ENCODE measurements around the gene GMPPA. TPM values are rescaled to one million over a fixed set of nuclear protein-coding genes. Genes with fewer than 3 reads are reported as not detected.

GMPPA gene
- total and polyA plus RNA-seq, 9 of the 15 experiments (the other 6 are each of a cell fraction or from before 2014, with no cell fraction given) = 7.0 to 101 (median 66.7) TPM

DNA sequence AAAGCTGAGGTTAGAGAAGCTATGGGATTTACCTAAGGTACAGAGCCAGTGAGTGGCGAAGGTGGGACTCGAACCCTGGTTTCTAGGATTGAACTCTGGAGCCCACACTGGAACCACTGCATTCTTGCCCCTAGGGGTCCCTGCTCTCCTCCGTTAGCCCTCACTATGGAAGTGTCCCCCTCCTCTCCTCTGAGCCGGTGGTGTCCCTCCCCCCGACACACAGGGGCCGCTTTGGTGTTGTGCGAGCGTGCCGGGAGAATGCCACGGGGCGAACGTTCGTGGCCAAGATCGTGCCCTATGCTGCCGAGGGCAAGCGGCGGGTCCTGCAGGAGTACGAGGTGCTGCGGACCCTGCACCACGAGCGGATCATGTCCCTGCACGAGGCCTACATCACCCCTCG is 8.5 kb upstream of the GMPPA start:
- intact Hi-C loops (cut with micrococcal nuclease) (no loop called here), in situ Hi-C loops (cut with MboI) (loop anchor here (5.0 kb wide), 1 partner anchor 37 kb away; no protein-coding TSS in a partner anchor)
- no TSS peak for BruUV-seq (replicated peaks)
- Histone ChIP-seq H3K27me3 (ENCODE audit: control insufficient read depth in 2 of 2, insufficient read depth in 2 of 2, low read length in 2 of 2) (no peaks in the 10 kb centered on the region), H3K4me2 (ENCODE audit: insufficient read depth, low read length) (no peak overlapping the region), H3K36me3 (ENCODE audit: control insufficient read depth, insufficient read depth, low read length) (no peaks in the 10 kb centered on the region), H3K9me3 (replicated peaks; ENCODE audit: control insufficient read depth, insufficient read depth, low read depth, low read length) (no peaks in the 10 kb centered on the region), H4K20me1 (replicated peaks; ENCODE audit: control insufficient read depth, insufficient read depth, low read length) (no peaks in the 10 kb centered on the region), H3K4me3 (no peak overlapping the region), H2AFZ (ENCODE audit: low read depth, low read length) (no peak overlapping the region), H3K27ac (ENCODE audit: extremely low read depth, low read depth, low read length) (no peak overlapping the region), H3K79me2 (ENCODE audit: control insufficient read depth, insufficient read depth, low read length) (0 out of 3 replicates have a peak, but pooled peaks cover under 1% of the 10 kb centered on the region), H3K9me1 (ENCODE audit: control insufficient read depth, insufficient read depth, low read length) (no peaks in the 10 kb centered on the region), H3K4me1 (replicated peaks in 1 of 2; ENCODE audit: control insufficient read depth in 2 of 2, insufficient read depth in 2 of 2, low read length in 2 of 2) (peaks cover 11 to 46% of the 10 kb centered on the region in 2 experiments), H3K9ac (ENCODE audit: insufficient read depth in 1 of 2, low read depth in 2 of 2, low read length in 2 of 2) (no peak overlapping the region; a peak in 1 of 4 replicates)
- no peak for FAIRE-seq
- ATAC-seq = peak; percentile 65
- ChIA-PET CTCF (ENCODE audit: low intra/inter-chr PET ratio) (no interaction called here), POLR2A (no interaction called here)
- 80% methylated on average over 12 of the region's 23 CpGs for WGBS (ENCODE audit: insufficient coverage, low coverage, missing lambda C conversion rate)
- peak in 2 of 4 experiments; percentile 24 to 41 for DNase-seq (ENCODE audit: extremely low read depth in 1 of 4, low spot score in 3 of 4)
- peak; percentile 76 for TF ChIP-seq TEAD4 (IDR thresholded peaks at IDR 0.05; ENCODE audit: low read length)
- TF ChIP-seq TEAD4 (CRISPR knock-in tag; IDR thresholded peaks at IDR 0.05; ENCODE audit: borderline replicate concordance) = no peak
- no peak for TF ChIP-seq ZNF589 (CRISPR knock-in tag; IDR thresholded peaks at IDR 0.05; ENCODE audit: low read depth)
- peak; percentile 83 for TF ChIP-seq TEAD2 (tag; IDR thresholded peaks at IDR 0.05)
- peak in 1 of 2 experiments; percentile 98; a peak in 2 of 4 replicates for TF ChIP-seq TEAD1 (CRISPR knock-in tag; IDR thresholded peaks at IDR 0.05)
- TF ChIP-seq, protein P1, sequence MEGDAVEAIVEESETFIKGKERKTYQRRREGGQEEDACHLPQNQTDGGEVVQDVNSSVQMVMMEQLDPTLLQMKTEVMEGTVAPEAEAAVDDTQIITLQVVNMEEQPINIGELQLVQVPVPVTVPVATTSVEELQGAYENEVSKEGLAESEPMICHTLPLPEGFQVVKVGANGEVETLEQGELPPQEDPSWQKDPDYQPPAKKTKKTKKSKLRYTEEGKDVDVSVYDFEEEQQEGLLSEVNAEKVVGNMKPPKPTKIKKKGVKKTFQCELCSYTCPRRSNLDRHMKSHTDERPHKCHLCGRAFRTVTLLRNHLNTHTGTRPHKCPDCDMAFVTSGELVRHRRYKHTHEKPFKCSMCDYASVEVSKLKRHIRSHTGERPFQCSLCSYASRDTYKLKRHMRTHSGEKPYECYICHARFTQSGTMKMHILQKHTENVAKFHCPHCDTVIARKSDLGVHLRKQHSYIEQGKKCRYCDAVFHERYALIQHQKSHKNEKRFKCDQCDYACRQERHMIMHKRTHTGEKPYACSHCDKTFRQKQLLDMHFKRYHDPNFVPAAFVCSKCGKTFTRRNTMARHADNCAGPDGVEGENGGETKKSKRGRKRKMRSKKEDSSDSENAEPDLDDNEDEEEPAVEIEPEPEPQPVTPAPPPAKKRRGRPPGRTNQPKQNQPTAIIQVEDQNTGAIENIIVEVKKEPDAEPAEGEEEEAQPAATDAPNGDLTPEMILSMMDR (IDR thresholded peaks at IDR 0.05 in 2 of 3, conservative IDR thresholded peaks at IDR 0.05 in 1 of 3; ENCODE audit: insufficient read depth in 2 of 3, low read depth in 1 of 3, low read length in 3 of 3) = peak in 2 of 3 experiments; percentile 24 to 39; a peak in 1 of 6 replicates

Data from K562 (cell line).